ENCODE results near the gene CD300LF.

DNA sequence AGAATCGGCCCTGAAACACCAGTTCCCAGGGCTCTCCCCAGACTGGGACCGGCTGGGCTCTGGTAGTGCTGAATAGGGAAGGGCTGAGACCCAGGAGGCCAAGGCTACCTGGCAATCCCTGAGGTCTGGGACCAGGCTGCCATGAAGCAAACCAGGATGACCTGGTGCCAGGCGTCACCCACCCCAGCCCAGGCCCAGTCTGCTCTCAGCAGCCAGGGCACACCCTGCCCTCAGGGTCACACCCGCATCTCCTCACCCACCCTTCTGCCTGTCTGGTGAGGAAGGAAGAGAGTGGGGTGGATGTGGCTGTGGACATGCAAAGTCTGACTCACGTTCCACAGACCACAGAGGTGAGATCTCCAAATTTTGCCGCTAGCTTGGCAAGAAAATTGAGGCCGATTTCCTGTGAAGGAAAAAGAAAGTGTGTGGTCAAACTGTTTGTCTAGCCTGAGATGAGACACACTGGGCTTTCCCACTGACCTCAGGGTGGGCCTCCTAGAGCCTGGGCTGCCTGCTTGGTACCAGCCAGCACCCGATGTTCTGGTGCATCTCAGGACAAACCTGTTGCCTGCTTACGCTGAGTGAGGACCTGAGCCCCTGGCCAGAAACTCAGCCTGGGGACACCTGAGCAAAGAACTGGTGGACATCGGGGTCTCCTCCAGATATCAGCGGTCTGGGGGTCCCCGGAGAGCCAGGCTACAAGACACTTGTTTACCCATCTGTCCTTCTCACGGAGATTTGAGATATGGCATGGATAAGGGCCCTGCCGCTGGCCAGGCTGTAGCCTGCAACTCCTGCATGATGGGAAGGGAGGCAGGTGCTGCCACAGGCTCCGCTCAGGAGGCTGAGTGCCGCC lies 18.0 kb upstream of the CD300LF start:
- TF ChIP-seq, protein P1, sequence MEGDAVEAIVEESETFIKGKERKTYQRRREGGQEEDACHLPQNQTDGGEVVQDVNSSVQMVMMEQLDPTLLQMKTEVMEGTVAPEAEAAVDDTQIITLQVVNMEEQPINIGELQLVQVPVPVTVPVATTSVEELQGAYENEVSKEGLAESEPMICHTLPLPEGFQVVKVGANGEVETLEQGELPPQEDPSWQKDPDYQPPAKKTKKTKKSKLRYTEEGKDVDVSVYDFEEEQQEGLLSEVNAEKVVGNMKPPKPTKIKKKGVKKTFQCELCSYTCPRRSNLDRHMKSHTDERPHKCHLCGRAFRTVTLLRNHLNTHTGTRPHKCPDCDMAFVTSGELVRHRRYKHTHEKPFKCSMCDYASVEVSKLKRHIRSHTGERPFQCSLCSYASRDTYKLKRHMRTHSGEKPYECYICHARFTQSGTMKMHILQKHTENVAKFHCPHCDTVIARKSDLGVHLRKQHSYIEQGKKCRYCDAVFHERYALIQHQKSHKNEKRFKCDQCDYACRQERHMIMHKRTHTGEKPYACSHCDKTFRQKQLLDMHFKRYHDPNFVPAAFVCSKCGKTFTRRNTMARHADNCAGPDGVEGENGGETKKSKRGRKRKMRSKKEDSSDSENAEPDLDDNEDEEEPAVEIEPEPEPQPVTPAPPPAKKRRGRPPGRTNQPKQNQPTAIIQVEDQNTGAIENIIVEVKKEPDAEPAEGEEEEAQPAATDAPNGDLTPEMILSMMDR (IDR thresholded peaks at IDR 0.05): no peak
- TF ChIP-seq POLR2AphosphoS5 (IDR thresholded peaks at IDR 0.05) (no peak), POLR2A (IDR thresholded peaks at IDR 0.05) (no peak), EP300 (IDR thresholded peaks at IDR 0.05; ENCODE audit: low read depth) (no peak)
